IgD-negative memory B cell (primary cell): Measurements from ENCODE around the gene GFOD2. TPM values are rescaled to one million over a fixed set of nuclear protein-coding genes. Genes with fewer than 3 reads are reported as not detected.

Experiments used
- H3K27ac Mint-ChIP-seq, 3 donors: one replicate each; pipeline ENCODE4 v1.8.0; 2020 to 2022; ENCODE audit warnings: mild to moderate bottlenecking in 3 of 3, mixed read lengths in 3 of 3, moderate library complexity in 1 of 3
- H3K27me3 Mint-ChIP-seq: one replicate; pipeline ENCODE4 v1.8.0; 2021; ENCODE audit warnings: mixed read lengths
- H3K36me3 Mint-ChIP-seq: one replicate; pipeline ENCODE4 v1.8.0; 2020; ENCODE audit warnings: mild to moderate bottlenecking, mixed read lengths
- H3K4me1 Mint-ChIP-seq, 3 donors: one replicate each; pipeline ENCODE4 v1.8.0; 2020 to 2022; ENCODE audit warnings: mixed read lengths in 3 of 3, mild to moderate bottlenecking in 1 of 3
- H3K4me3 Mint-ChIP-seq, 4 donors: one replicate each; pipeline ENCODE4 v1.8.0; 2020 to 2022; ENCODE audit warnings: mild to moderate bottlenecking in 4 of 4, mixed read lengths in 4 of 4, moderate library complexity in 3 of 4
- H3K9me3 Mint-ChIP-seq, 3 donors: one replicate each; pipeline ENCODE4 v1.8.0; 2020 to 2021; ENCODE audit warnings: mixed read lengths in 3 of 3, mild to moderate bottlenecking in 1 of 3
- polyA plus RNA-seq: library from polyadenylated mRNA; unstranded; fragments of 300-500 nt; fragmentation: Illumina TruSeq; gene quantifications from one replicate; pipeline ENCODE4 v1.2.3, GENCODE V29; 2021

Gene GFOD2
- polyA plus RNA-seq, 1 donor from 2014 or later, result 13.4 TPM

GRCh38 chr16:67657751-67658518 lies 61.2 kb downstream of the GFOD2 start:
- Mint-ChIP-seq H3K9me3 (no peaks in the 10 kb centered on the region), H3K27me3 (no peaks in the 10 kb centered on the region), H3K4me3 (peak overlapping the region in 2 of 4 donors; percentile 57 to 98), H3K36me3 (peaks cover 2% of the 10 kb centered on the region), H3K27ac (peak overlapping the region in 1 of 3 donors; percentile 80), H3K4me1 (peaks cover 1 to 11% (median 5%) of the 10 kb centered on the region in 3 donors)

- peak overlapping the region in 1 of 4 donors; percentile 61 for H3K4me3 Mint-ChIP-seq
- H3K27me3 Mint-ChIP-seq, result no peaks in the 10 kb centered on the region
- H3K36me3 Mint-ChIP-seq, result peaks cover 2% of the 10 kb centered on the region
- peak overlapping the region in 1 of 3 donors; percentile 80 for H3K27ac Mint-ChIP-seq
- H3K9me3 Mint-ChIP-seq, result no peaks in the 10 kb centered on the region
- H3K4me1 Mint-ChIP-seq, result peaks cover 1 to 11% (median 5%) of the 10 kb centered on the region in 3 donors
Measured at GRCh38 chr16:67657017-67657608, 62.0 kb downstream of the GFOD2 start.

- no peaks in the 10 kb centered on the region for H3K27me3 Mint-ChIP-seq
- H3K9me3 Mint-ChIP-seq, result no peaks in the 10 kb centered on the region
- peaks cover 3% of the 10 kb centered on the region for H3K36me3 Mint-ChIP-seq
- H3K4me3 Mint-ChIP-seq, result peak overlapping the region in 1 of 4 donors; percentile 67
- peaks cover 1 to 9% (median 5%) of the 10 kb centered on the region in 3 donors for H3K4me1 Mint-ChIP-seq
- peak overlapping the region in 1 of 3 donors; percentile 80 for H3K27ac Mint-ChIP-seq
Measured at GRCh38 chr16:67656344-67657016, 62.6 kb downstream of the GFOD2 start.

- Mint-ChIP-seq H3K27ac (peak overlapping the region in 1 of 3 donors; percentile 70), H3K4me1 (peaks cover 1 to 6% (median 5%) of the 10 kb centered on the region in 3 donors), H3K27me3 (no peaks in the 10 kb centered on the region), H3K9me3 (no peaks in the 10 kb centered on the region), H3K4me3 (peak overlapping the region in 2 of 4 donors; percentile 6 to 67), H3K36me3 (peaks cover 3% of the 10 kb centered on the region)
Measured at GRCh38 chr16:67655363-67655762, 63.8 kb downstream of the GFOD2 start.

DNA sequence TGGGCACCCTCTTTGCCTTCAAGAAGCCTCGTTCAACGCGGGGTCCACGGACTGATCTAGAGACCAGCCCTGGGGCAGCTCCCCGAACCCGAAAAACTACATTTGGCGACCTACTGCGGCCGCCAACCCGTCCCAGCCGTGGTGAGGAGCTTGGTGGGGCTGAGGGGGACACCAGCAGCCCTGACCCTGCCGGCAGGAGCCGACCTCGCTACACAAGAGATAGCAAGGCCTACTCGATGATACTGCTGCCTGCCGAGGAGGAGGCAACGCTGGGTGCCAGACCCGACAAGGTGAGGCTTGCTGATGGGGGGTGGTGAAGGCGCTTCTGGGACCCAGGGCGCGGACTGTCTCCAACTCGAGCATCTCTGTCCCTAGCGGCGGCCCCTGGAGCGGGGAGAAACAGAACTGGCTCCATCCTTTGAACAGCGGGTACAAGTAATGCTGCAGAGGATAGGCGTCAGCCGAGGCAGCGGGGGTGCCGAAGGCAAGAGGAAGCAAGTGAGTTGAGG lies 64.7 kb downstream of the GFOD2 start:
- peaks cover 3% of the 10 kb centered on the region for H3K36me3 Mint-ChIP-seq
- H3K27ac Mint-ChIP-seq, result peak overlapping the region in 1 of 3 donors; percentile 18
- no peak overlapping the region for H3K4me3 Mint-ChIP-seq
- peaks cover 1 to 6% (median 5%) of the 10 kb centered on the region in 3 donors for H3K4me1 Mint-ChIP-seq
- H3K9me3 Mint-ChIP-seq, result no peaks in the 10 kb centered on the region
- no peaks in the 10 kb centered on the region for H3K27me3 Mint-ChIP-seq

GRCh38 chr16:67653789-67654402 lies 65.2 kb downstream of the GFOD2 start:
- no peak overlapping the region for H3K27ac Mint-ChIP-seq
- no peaks in the 10 kb centered on the region for H3K9me3 Mint-ChIP-seq
- peaks cover 1 to 5% (median 2%) of the 10 kb centered on the region in 3 donors for H3K4me1 Mint-ChIP-seq
- no peaks in the 10 kb centered on the region for H3K27me3 Mint-ChIP-seq
- H3K36me3 Mint-ChIP-seq, result peaks cover 3% of the 10 kb centered on the region
- no peak overlapping the region for H3K4me3 Mint-ChIP-seq

DNA sequence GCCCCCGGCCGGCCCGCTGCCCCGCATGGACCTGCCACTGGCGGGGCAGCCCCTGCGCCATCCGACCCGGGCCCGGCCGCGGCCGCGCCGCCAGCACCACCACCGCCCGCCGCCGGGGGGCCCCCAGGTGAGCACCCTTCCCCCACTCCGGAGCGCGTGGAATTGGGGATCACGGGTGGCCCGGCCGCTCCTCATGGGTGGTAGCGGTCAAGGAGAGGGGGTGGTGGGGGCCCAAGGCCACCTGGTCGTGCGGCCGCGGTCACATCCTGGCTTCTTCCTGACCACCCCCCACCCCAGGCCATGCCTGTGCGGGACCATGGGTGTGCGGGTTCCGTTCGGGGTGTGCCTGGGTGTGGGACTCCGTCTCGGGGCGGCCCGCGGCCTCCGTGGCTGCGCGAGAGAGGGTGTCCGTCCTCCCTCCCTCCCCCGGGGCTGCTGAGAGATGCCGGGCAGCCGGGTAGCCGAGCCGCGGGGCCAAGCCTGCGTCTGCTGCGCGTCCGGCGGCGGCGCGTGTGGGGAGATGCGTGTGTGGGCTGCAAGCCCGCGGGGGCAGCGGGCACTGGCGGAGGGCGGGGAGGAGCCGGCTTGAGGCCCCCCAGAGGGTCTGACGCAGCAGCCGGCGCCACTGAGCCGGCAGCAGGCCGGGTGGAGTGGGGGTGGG lies 65.9 kb downstream of the GFOD2 start:
- Mint-ChIP-seq H3K27ac (no peak overlapping the region), H3K4me3 (no peak overlapping the region), H3K27me3 (no peaks in the 10 kb centered on the region), H3K4me1 (peaks cover 0 to 5% (median 1%) of the 10 kb centered on the region in 3 donors), H3K36me3 (peaks cover 3% of the 10 kb centered on the region), H3K9me3 (no peaks in the 10 kb centered on the region)

DNA sequence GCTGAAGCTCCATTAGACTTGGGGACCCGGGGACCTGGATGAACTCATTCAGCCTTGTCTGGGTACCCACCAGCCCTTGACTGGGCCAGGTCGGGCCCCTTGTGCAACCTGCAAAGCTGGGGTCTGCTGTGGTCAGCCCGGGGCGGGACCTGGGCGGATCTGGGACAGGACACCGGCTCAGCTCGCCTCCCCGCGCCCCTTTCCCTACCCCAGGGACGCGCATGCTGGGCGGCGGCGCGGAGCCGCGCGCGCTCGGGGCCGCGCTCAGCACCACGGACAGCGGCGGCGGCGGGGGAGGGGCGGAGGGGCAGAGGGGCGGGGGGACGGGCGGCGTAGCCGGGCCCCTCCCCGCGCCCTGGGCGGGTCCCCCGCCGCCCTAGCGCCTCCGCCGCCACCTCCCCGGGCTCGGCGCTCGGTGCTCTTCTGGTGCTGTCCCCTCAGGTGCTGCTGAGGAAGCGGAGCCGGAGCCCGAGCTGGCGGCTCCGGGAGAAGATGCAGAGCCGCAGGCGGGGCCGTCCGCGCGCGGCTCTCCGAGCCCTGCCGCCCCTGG lies 66.5 kb downstream of the GFOD2 start:
- no peaks in the 10 kb centered on the region for H3K27me3 Mint-ChIP-seq
- no peak overlapping the region for H3K27ac Mint-ChIP-seq
- H3K4me3 Mint-ChIP-seq, result no peak overlapping the region
- H3K36me3 Mint-ChIP-seq, result peaks cover 3% of the 10 kb centered on the region
- no peaks in the 10 kb centered on the region for H3K9me3 Mint-ChIP-seq
- peaks cover 0 to 5% (median 1%) of the 10 kb centered on the region in 3 donors for H3K4me1 Mint-ChIP-seq

DNA sequence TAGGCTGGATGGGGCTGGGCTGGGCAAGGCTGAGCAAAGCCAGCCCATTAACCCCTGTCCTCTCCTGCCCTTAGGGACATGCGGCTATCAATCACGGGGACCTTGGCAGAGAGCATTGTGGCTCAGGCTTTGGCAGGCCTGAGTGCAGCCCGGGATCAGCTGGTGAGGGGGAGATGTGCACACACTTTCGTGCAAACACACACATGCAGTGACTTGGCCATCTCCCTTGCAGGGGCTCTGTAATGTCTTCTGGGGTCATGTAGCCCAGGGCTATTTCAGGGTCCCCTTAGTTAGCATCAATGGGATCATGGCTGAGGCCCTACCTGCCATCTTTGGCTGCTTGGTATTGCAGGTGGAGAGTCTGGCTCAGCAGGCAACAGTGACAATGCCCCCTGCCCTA lies 67.3 kb downstream of the GFOD2 start:
- no peaks in the 10 kb centered on the region for H3K27me3 Mint-ChIP-seq
- peak overlapping the region in 2 of 4 donors; percentile 55 to 57 for H3K4me3 Mint-ChIP-seq
- H3K4me1 Mint-ChIP-seq, result peaks cover 0 to 5% (median 1%) of the 10 kb centered on the region in 3 donors
- peaks cover 3% of the 10 kb centered on the region for H3K36me3 Mint-ChIP-seq
- H3K27ac Mint-ChIP-seq, result peak overlapping the region in 2 of 3 donors; percentile 31 to 91
- H3K9me3 Mint-ChIP-seq, result no peaks in the 10 kb centered on the region

DNA sequence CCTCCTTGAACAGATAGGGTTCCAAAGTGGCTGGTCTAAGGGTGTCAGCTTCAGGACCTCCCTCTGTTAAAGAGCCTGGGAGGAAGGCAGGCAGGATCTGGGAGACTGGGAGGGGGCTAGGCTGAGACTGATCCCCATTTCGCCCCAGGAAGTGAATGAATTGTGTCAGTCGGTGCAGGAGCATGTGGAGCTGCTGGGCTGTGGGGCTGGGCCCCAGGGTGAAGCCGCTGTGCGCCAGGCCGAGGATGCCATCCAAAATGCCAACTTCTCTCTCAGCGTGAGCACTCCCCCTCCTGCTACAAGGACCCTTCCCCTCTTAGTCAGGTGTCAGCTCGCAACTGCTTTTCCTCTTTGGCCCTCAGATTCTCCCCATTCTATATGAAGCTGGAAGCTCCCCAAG lies 68.1 kb downstream of the GFOD2 start:
- peak overlapping the region in 2 of 3 donors; percentile 87 to 91 for H3K27ac Mint-ChIP-seq
- no peaks in the 10 kb centered on the region for H3K9me3 Mint-ChIP-seq
- H3K27me3 Mint-ChIP-seq, result no peaks in the 10 kb centered on the region
- H3K4me1 Mint-ChIP-seq, result peaks cover 0 to 5% (median 1%) of the 10 kb centered on the region in 3 donors
- peak overlapping the region in 1 of 4 donors; percentile 74 for H3K4me3 Mint-ChIP-seq
- H3K36me3 Mint-ChIP-seq, result peaks cover 3% of the 10 kb centered on the region

DNA sequence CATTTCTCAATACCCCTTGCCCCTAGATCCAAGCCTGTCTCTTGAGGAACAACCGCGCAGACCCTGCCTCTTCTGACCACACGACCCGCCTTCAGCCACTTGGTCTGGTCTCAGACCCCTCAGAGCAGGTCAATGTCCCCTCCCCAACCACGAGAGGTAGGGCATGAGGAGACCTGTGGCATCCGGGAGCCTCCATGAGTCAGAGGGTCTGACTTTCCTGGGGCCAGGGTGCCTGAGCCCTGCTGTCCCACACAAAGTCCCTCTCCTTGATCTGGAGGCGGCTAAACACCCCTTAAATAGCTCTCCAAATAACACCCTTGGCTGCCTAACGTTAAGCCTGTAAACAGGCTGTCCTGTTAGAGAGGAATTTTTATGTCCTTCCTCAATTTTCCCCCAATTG lies 69.1 kb downstream of the GFOD2 start:
- no peaks in the 10 kb centered on the region for H3K9me3 Mint-ChIP-seq
- peak overlapping the region in 1 of 4 donors; percentile 74 for H3K4me3 Mint-ChIP-seq
- no peaks in the 10 kb centered on the region for H3K27me3 Mint-ChIP-seq
- peaks cover 3% of the 10 kb centered on the region for H3K36me3 Mint-ChIP-seq
- H3K27ac Mint-ChIP-seq, result peak overlapping the region in 1 of 3 donors; percentile 91
- peaks cover 0 to 1% (median 0%) of the 10 kb centered on the region in 3 donors for H3K4me1 Mint-ChIP-seq

DNA sequence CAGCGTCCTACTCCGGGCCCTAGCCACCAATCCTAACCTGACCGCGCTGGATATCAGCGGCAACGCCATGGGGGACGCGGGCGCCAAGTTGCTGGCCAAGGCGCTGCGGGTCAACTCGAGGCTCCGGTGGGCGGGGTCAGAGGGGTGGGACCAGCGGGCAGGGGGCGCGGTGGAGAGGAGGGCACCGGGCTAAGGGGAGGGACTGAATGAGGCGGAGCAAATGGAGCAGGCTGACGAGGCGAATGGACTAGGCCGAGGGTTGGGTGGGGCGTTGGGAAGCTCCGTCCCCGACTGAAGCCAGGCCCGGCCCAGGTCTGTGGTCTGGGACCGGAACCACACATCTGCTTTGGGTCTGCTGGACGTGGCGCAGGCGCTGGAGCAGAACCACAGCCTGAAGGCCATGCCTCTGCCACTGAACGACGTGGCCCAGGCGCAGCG lies 69.6 kb downstream of the GFOD2 start:
- no peaks in the 10 kb centered on the region for H3K27me3 Mint-ChIP-seq
- H3K36me3 Mint-ChIP-seq, result peaks cover 3% of the 10 kb centered on the region
- H3K9me3 Mint-ChIP-seq, result no peaks in the 10 kb centered on the region
- peak overlapping the region in 1 of 3 donors; percentile 91 for H3K27ac Mint-ChIP-seq
- H3K4me1 Mint-ChIP-seq, result peaks cover 0 to 1% (median under 1%) of the 10 kb centered on the region in 3 donors
- no peak overlapping the region for H3K4me3 Mint-ChIP-seq

- H3K36me3 Mint-ChIP-seq, result peaks cover 3% of the 10 kb centered on the region
- H3K27me3 Mint-ChIP-seq, result no peaks in the 10 kb centered on the region
- peak overlapping the region in 1 of 4 donors; percentile 72 for H3K4me3 Mint-ChIP-seq
- no peak overlapping the region for H3K27ac Mint-ChIP-seq
- no peaks in the 10 kb centered on the region for H3K9me3 Mint-ChIP-seq
- H3K4me1 Mint-ChIP-seq, result peaks cover 0 to 3% (median 1%) of the 10 kb centered on the region in 3 donors
Measured at GRCh38 chr16:67648764-67649407, 70.2 kb downstream of the GFOD2 start.
